Activated naive CD4-positive, alpha-beta T cell treated with anti-CD3 and anti-CD28 coated beads, Interleukin-2, amount 50 U/mL, for 72 hours (primary cell): Measurements from ENCODE around the gene ACTR3C. TPM values are rescaled to one million over a fixed set of nuclear protein-coding genes. Genes with fewer than 3 reads are reported as not detected.
"Not testable (repeated sequence)": the region's sequence is repeated elsewhere in the genome, so short reads cannot be mapped to it uniquely, and the experiment has no call there.

Source experiments
- ATAC-seq, 2 donors: fragments of 150-1000 bp; cut with Tn5 transposase; 2 replicates each; pipeline ENCODE4 v1.10.0; 2021; ENCODE audit warnings: mild to moderate bottlenecking in 2 of 2, moderate library complexity in 2 of 2
- DNase-seq, 2 donors: peaks; one replicate each; pipeline ENCODE4 v3.0.0; 2021 to 2022; ENCODE audit warnings: low spot score in 2 of 2
- H3K27ac Mint-ChIP-seq, 2 donors: one replicate each; pipeline ENCODE4 v1.8.0; 2022; ENCODE audit warnings: mild to moderate bottlenecking in 2 of 2, mixed read lengths in 2 of 2
- H3K36me3 Mint-ChIP-seq, 2 donors: one replicate each; pipeline ENCODE4 v1.8.0; 2022; ENCODE audit warnings: mixed read lengths in 2 of 2
- H3K9me3 Mint-ChIP-seq, 2 donors: one replicate each; pipeline ENCODE4 v1.8.0; 2022; ENCODE audit warnings: mixed read lengths in 2 of 2
- total RNA-seq, 2 donors: library from RNA; stranded (reverse); gene quantifications; one replicate each; pipeline ENCODE4 v1.2.3, GENCODE V29; 2022

Gene ACTR3C
- total RNA-seq, 2 donors from 2014 or later: 2.3 to 5.8 TPM

GRCh38 chr7:150311711-150312110 is 11.6 kb downstream of the ACTR3C start:
- ATAC-seq: no peak
- DNase-seq: no peak
- Mint-ChIP-seq H3K9me3 (no peaks in the 10 kb centered on the region), H3K36me3 (no peaks in the 10 kb centered on the region), H3K27ac (no peak overlapping the region)

GRCh38 chr7:150311146-150311545 is 12.2 kb downstream of the ACTR3C start:
- ATAC-seq (no peak), DNase-seq (no peak)
- H3K9me3 Mint-ChIP-seq: no peaks in the 10 kb centered on the region
- no peaks in the 10 kb centered on the region for H3K36me3 Mint-ChIP-seq
- H3K27ac Mint-ChIP-seq: no peak overlapping the region

GRCh38 chr7:150308575-150308974 is 14.8 kb downstream of the ACTR3C start:
- DNase-seq (no peak), ATAC-seq (no peak)
- Mint-ChIP-seq H3K36me3 (no peaks in the 10 kb centered on the region), H3K9me3 (no peaks in the 10 kb centered on the region), H3K27ac (no peak overlapping the region)

- no peak overlapping the region for H3K27ac Mint-ChIP-seq
- H3K36me3 Mint-ChIP-seq: no peaks in the 10 kb centered on the region
- DNase-seq (no peak), ATAC-seq (no peak)
- no peaks in the 10 kb centered on the region for H3K9me3 Mint-ChIP-seq
Measured at GRCh38 chr7:150307904-150308303, 15.4 kb downstream of the ACTR3C start.

GRCh38 chr7:150307129-150307528 is 16.2 kb downstream of the ACTR3C start:
- Mint-ChIP-seq H3K27ac (no peak overlapping the region), H3K9me3 (no peaks in the 10 kb centered on the region)

GRCh38 chr7:150306377-150306776 is 17.0 kb downstream of the ACTR3C start:
- not testable (repeated sequence) for H3K27ac Mint-ChIP-seq, H3K9me3 Mint-ChIP-seq, H3K36me3 Mint-ChIP-seq, ATAC-seq, DNase-seq

More at GRCh38 chr7:150307129-150307528, 16.2 kb downstream of the ACTR3C start:
- ATAC-seq (no peak), DNase-seq (no peak)
- H3K36me3 Mint-ChIP-seq: no peaks in the 10 kb centered on the region

GRCh38 chr7:150305903-150306284 is 17.5 kb downstream of the ACTR3C start:
- not testable (repeated sequence) for H3K36me3 Mint-ChIP-seq, H3K9me3 Mint-ChIP-seq, DNase-seq, H3K27ac Mint-ChIP-seq, ATAC-seq

GRCh38 chr7:150305259-150305902 is 18.0 kb downstream of the ACTR3C start:
- H3K27ac Mint-ChIP-seq, DNase-seq, H3K36me3 Mint-ChIP-seq, H3K9me3 Mint-ChIP-seq, ATAC-seq: not testable (repeated sequence)

GRCh38 chr7:150304499-150305258 is 18.7 kb downstream of the ACTR3C start:
- ATAC-seq, H3K36me3 Mint-ChIP-seq: not testable (repeated sequence)

GRCh38 chr7:150302908-150303310 is 20.4 kb downstream of the ACTR3C start:
- H3K27ac Mint-ChIP-seq, H3K36me3 Mint-ChIP-seq, DNase-seq, ATAC-seq, H3K9me3 Mint-ChIP-seq: not testable (repeated sequence)

More at GRCh38 chr7:150304499-150305258, 18.7 kb downstream of the ACTR3C start:
- not testable (repeated sequence) for DNase-seq, H3K27ac Mint-ChIP-seq, H3K9me3 Mint-ChIP-seq

- DNase-seq, H3K9me3 Mint-ChIP-seq, H3K27ac Mint-ChIP-seq, H3K36me3 Mint-ChIP-seq, ATAC-seq: not testable (repeated sequence)
Measured at GRCh38 chr7:150297978-150298377, 25.4 kb downstream of the ACTR3C start.

GRCh38 chr7:150296802-150297201 is 26.5 kb downstream of the ACTR3C start:
- not testable (repeated sequence) for H3K9me3 Mint-ChIP-seq, H3K27ac Mint-ChIP-seq, H3K36me3 Mint-ChIP-seq, DNase-seq, ATAC-seq

- not testable (repeated sequence) for H3K9me3 Mint-ChIP-seq, H3K27ac Mint-ChIP-seq, ATAC-seq, DNase-seq, H3K36me3 Mint-ChIP-seq
Measured at GRCh38 chr7:150295614-150296013, 27.7 kb downstream of the ACTR3C start.

- not testable (repeated sequence) for H3K27ac Mint-ChIP-seq, H3K36me3 Mint-ChIP-seq, DNase-seq, ATAC-seq, H3K9me3 Mint-ChIP-seq
Measured at GRCh38 chr7:150295027-150295426, 28.3 kb downstream of the ACTR3C start.

GRCh38 chr7:150290317-150290716 is 33.0 kb downstream of the ACTR3C start:
- not testable (repeated sequence) for H3K27ac Mint-ChIP-seq, H3K9me3 Mint-ChIP-seq, DNase-seq, ATAC-seq, H3K36me3 Mint-ChIP-seq

GRCh38 chr7:150288816-150289215 is 34.5 kb downstream of the ACTR3C start:
- H3K9me3 Mint-ChIP-seq, ATAC-seq, H3K27ac Mint-ChIP-seq, H3K36me3 Mint-ChIP-seq, DNase-seq: not testable (repeated sequence)

- H3K9me3 Mint-ChIP-seq, DNase-seq, H3K27ac Mint-ChIP-seq, ATAC-seq, H3K36me3 Mint-ChIP-seq: not testable (repeated sequence)
Measured at GRCh38 chr7:150287815-150288214, 35.5 kb downstream of the ACTR3C start.
